ENCODE data around the gene SIVA1. TPM values are rescaled to one million over a fixed set of nuclear protein-coding genes. Genes with fewer than 3 reads are reported as not detected.

SIVA1 gene
- total RNA-seq, 1 experiment from 2014 or later = 105 TPM

Other genes starting within 250 kb of the SIVA1 start
- not detected in 2 replicates for gene C14orf180, start 173.4 kb upstream of the SIVA1 start, total RNA-seq (2022)
- gene TMEM179, start 148.4 kb upstream of the SIVA1 start, total RNA-seq (2022) = not detected in 2 replicates
- gene INF2, start 63.5 kb upstream of the SIVA1 start, total RNA-seq (2022) = 70.8 TPM in 2 replicates
- gene ADSS1, start 28.9 kb upstream of the SIVA1 start, total RNA-seq (2022) = 1.6 and 3.2 TPM in 2 replicates
- 110 and 111 TPM in 2 replicates for gene AKT1, start 42.6 kb downstream of the SIVA1 start, total RNA-seq (2022)
- gene ZBTB42, start 48.0 kb downstream of the SIVA1 start, total RNA-seq (2022) = 9.1 and 9.7 TPM in 2 replicates
- gene CEP170B, start 112.1 kb downstream of the SIVA1 start, total RNA-seq (2022) = 31.6 and 32.0 TPM in 2 replicates
- gene PLD4, start 171.7 kb downstream of the SIVA1 start, total RNA-seq (2022) = not detected in 2 replicates
- 0.77 and 0.81 TPM in 2 replicates for gene AHNAK2, start 225.2 kb downstream of the SIVA1 start, total RNA-seq (2022)
- 3.0 and 3.2 TPM in 2 replicates for gene CLBA1, start 232.6 kb downstream of the SIVA1 start, total RNA-seq (2022)